GM06990 (cell line): ENCODE measurements around the gene CFAP99.
A peak's percentile ranks its signal among the peaks of the same experiment; 100 is the strongest.

Experiments
- DNase-seq: peaks from one replicate; pipeline ENCODE4 v3.0.0-alpha.2; 2011; ENCODE audit not compliant: insufficient read length; ENCODE audit errors: extremely low read depth
- H3K27me3 ChIP-seq: replicated peaks from 2 replicates; pipeline ENCODE4 v1.6.0; 2011; ENCODE audit warnings: low read length; ENCODE audit not compliant: control insufficient read depth, insufficient read depth
- H3K36me3 ChIP-seq: 2 replicates; pipeline ENCODE4 v1.5.1; 2011; ENCODE audit warnings: low read length; ENCODE audit not compliant: control insufficient read depth, insufficient read depth
- H3K4me3 ChIP-seq: replicated peaks from 2 replicates; pipeline ENCODE4 v1.5.1; 2011; ENCODE audit warnings: low read depth, mild to moderate bottlenecking, control low read depth, low read length
- TF ChIP-seq, protein P1 (sequence below): IDR thresholded peaks from 2 replicates; pipeline ENCODE4 v1.5.1; 2011; ENCODE audit warnings: low read length, control low read depth, mild to moderate bottlenecking, inconsistent platforms; ENCODE audit not compliant: insufficient read depth, poor library complexity, severe bottlenecking

Gene CFAP99

DNA sequence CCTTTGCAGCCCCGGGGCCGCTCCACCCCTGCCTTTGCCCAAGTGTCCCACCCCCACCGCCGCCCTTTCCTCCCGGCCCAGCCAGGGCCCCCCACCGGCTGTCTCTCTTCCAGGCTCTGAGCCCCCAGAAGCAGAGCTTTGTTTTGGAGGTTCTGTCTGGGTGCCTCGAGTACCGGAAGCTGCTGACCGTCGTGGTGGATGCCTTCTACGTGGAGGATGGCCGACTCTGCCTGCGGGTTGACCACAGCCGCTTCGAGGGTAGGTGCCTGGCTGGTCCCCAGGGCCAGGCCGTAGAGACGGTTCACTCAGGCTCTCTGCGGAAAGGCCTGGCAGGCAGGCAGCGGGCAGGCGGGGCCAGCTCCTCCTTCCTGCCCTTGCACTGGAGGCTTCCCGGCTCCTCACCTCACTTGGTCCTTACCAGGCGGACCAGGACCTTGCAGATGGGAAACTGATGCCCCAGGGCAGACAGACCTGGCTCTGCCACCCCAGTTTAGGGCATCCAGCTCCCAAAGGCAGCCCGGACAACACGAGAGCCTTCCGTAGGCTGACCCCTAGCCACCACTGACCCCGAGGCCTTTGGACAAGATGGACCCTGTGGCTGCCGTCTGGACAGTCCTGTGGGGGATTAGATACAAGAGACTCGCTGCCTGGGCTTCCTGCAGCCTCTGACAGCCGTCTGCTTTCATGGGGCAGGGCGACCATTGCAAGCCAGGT is 18.2 kb downstream of the CFAP99 start:
- DNase-seq, result no peak
- Histone ChIP-seq H3K4me3 (no peak overlapping the region), H3K36me3 (no peaks in the 10 kb centered on the region), H3K27me3 (no peaks in the 10 kb centered on the region)
- TF ChIP-seq, protein P1, sequence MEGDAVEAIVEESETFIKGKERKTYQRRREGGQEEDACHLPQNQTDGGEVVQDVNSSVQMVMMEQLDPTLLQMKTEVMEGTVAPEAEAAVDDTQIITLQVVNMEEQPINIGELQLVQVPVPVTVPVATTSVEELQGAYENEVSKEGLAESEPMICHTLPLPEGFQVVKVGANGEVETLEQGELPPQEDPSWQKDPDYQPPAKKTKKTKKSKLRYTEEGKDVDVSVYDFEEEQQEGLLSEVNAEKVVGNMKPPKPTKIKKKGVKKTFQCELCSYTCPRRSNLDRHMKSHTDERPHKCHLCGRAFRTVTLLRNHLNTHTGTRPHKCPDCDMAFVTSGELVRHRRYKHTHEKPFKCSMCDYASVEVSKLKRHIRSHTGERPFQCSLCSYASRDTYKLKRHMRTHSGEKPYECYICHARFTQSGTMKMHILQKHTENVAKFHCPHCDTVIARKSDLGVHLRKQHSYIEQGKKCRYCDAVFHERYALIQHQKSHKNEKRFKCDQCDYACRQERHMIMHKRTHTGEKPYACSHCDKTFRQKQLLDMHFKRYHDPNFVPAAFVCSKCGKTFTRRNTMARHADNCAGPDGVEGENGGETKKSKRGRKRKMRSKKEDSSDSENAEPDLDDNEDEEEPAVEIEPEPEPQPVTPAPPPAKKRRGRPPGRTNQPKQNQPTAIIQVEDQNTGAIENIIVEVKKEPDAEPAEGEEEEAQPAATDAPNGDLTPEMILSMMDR, result no peak

DNA sequence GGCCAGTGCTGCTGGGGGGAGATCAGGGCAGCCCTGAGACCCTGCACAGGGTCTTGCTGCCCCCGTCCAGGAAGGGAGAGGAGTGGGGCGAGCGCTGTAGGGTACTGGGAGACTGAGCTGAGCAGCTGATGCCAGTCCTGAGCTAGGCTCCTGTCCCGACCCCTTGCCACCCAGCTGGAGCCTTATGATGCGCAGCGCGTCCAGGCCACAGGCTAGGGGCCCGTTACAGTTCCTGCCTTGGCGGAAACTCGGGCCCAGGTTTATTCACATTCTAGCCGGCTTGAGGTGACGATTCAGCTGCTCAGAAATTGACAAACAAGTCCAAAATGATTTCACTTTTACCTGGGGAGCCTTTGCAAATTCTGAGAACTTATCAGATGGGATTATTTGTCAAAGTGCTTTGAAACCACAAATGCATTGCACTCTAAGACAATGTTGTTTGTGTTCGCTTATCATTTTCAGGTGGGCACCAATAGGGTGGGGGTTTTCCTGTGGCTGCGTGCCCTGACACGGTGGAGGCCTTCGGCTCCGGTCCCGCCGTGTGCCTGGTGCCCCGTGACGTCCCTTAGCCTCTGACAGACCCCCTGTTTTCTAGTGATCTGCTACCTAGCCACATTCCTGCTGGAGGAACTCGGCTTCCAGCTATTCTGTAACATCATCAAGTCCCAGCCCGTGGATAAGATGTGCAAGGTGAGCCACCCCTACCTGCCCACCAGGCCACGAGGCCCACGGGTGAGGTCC is 18.9 kb downstream of the CFAP99 start:
- H3K27me3 ChIP-seq, result no peaks in the 10 kb centered on the region
- no peak overlapping the region for H3K4me3 ChIP-seq
- no peaks in the 10 kb centered on the region for H3K36me3 ChIP-seq
- DNase-seq, result no peak
- TF ChIP-seq, protein P1, result no peak

DNA sequence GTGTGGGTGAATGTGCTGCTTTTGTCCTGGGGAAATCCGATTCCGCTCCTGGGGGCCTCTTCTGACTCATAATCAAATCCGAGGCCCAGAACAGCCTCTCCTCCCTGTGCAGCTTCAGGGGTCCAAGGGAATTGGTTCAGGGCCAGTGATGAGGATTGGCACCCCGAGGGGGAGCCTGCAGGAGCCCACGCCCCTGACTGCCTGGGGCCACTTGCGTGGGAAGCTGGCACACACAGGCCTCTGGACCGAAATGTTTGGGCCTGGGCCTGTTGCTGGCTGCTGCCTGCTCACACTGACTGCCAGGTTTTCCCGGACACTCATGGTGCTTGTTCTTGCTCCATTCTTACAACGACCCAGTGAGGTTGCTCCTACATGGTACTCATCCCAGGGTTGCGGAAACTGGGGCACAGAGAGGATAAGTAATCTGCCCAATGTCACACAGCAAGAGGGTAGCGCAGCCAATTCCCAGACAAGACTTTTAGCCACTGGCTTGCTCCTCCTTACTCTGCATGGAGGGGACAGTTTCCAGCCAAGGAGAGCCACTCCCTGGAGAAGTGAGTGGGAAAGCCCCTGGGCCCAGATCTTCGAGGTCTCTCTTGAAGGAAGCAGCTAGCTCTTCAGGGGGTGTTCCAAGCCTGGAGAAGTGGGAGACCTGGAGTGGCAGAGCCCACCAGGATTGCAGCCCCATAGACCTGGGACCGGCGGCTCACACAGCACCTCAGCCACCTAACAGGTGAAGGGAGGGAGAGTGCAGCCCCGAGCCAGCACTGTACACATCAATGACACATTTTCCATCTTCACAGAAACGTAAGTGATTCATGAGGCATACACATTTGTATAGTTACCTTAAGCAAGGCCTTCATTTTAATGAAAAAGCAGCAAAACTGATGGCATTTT is 20.3 kb downstream of the CFAP99 start:
- Histone ChIP-seq H3K4me3 (no peak overlapping the region), H3K27me3 (no peaks in the 10 kb centered on the region), H3K36me3 (no peaks in the 10 kb centered on the region)
- no peak for DNase-seq
- TF ChIP-seq, protein P1, result no peak

DNA sequence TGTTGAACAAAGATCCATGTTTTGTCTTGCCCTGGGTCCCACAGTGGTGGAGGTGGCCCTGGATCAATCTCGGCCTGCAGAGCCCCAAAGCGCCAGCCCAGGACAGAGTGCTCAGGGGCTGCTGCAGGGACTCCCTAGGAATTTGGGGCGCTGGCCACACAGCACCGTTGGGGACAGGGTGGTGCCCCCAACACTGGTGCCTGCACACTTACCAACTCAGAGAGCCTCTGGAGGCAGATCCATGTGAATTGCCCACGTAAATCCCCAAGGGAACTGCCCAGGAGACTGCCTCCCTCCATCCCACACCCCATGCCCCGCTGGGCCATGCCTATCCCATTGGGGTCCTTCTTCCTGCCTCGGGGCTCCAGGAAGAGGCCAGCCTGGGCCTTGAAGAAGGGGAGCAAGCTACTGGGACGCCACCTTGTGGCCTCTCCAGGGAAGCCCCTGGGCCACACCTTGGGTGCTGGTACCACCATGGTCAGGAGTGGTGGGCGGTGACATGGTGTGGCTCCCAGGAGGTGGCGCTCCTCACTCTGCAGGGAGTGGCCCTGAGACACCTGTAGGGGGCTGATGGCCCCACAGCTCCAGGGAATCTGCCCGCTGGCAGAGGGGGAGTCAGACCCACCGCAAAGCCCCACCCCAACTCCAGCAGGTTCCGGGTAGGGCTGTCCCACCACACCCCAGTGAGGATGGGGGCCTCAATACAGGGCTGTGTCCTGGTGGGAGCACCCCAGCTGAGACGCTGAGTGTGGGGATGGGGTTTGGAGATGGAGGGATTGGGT is 22.8 kb downstream of the CFAP99 start:
- DNase-seq, result peak; percentile 85
- TF ChIP-seq, protein P1, result peak; percentile 99

DNA sequence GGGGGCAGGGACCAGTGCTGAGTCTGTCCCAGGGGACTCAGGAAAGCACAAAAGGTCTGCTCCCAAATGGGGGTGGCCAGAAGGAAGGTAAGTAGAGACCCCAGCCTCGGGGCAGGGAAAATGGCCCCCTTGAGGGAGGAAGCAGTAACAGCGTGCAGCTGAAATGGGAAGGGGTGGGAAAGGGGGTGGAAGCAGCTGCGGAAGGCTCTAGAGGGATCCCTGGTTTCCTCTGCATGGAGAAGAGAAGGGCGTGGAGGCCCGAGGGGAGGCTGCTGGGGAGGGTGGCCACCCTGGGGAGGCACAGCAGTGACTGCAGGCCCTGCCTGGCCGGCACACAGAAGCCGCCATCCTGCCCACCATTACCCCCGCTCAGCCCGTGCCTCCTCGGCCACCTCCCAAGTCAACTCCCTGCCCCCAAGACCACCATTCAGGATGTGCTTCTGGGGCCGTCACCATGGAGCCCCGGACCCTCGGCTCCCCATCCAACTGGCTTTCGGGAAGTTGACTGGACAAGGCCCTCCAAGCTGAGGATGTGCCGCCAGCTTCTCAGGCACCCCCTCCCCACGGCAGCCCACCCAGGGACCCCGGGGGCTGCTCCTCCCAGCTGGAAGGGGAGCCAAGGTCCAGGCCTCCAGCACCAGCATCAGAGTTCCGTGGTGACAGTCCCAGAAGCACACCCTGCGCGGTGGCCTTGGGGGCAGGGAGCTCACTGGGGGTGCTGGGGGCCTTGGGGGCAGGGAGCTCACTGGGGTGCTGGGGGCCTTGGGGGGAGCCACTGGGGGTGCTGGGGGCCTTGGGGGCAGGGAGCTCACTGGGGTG is 23.6 kb downstream of the CFAP99 start:
- TF ChIP-seq, protein P1, result no peak
- no peaks in the 10 kb centered on the region for H3K27me3 ChIP-seq
- H3K36me3 ChIP-seq, result no peaks in the 10 kb centered on the region
- no peak for DNase-seq
- H3K4me3 ChIP-seq, result no peak overlapping the region

More for the DNA sequence above, 22.8 kb downstream of the CFAP99 start:
- H3K36me3 ChIP-seq, result no peaks in the 10 kb centered on the region
- H3K27me3 ChIP-seq, result no peaks in the 10 kb centered on the region
- no peak overlapping the region for H3K4me3 ChIP-seq
